ENCODE data around the gene HES4. TPM values are rescaled to one million over a fixed set of nuclear protein-coding genes. Genes with fewer than 3 reads are reported as not detected.

The HES4 gene
- total RNA-seq, 1 experiment from 2014 or later: 68.7 TPM

GRCh38 chr1:963301-963651, 36.6 kb downstream of the HES4 start:
- no peak for DNase-seq (ENCODE audit: low read depth in 1 of 2, low spot score in 2 of 2)
- Histone ChIP-seq H3K4me1 (replicated peaks) (peaks cover 37% of the 10 kb centered on the region), H3K4me3 (no peak overlapping the region), H3K27ac (no peak overlapping the region), H3K9me3 (replicated peaks) (no peaks in the 10 kb centered on the region; the same call in 1 of the 2 replicates), H3K27me3 (replicated peaks) (no peaks in the 10 kb centered on the region), H3K36me3 (peaks cover 40% of the 10 kb centered on the region)

GRCh38 chr1:962381-963300, 37.3 kb downstream of the HES4 start:
- peaks cover 40% of the 10 kb centered on the region for H3K36me3 ChIP-seq
- no peak overlapping the region for H3K27ac ChIP-seq
- no peak overlapping the region for H3K4me3 ChIP-seq
- no peaks in the 10 kb centered on the region; the same call in 1 of the 2 replicates for H3K9me3 ChIP-seq (replicated peaks)
- H3K4me1 ChIP-seq (replicated peaks): peaks cover 43% of the 10 kb centered on the region
- DNase-seq (ENCODE audit: low read depth in 1 of 2, low spot score in 2 of 2): no peak
- H3K27me3 ChIP-seq (replicated peaks): no peaks in the 10 kb centered on the region

GRCh38 chr1:961132-961669, 38.7 kb downstream of the HES4 start:
- no peak for DNase-seq (ENCODE audit: low read depth in 1 of 2, low spot score in 2 of 2)
- no peaks in the 10 kb centered on the region; the same call in 1 of the 2 replicates for H3K9me3 ChIP-seq (replicated peaks)
- no peaks in the 10 kb centered on the region for H3K27me3 ChIP-seq (replicated peaks)
- H3K4me1 ChIP-seq (replicated peaks): peaks cover 36% of the 10 kb centered on the region
- peak overlapping the region; percentile 94 for H3K4me3 ChIP-seq
- H3K27ac ChIP-seq: no peak overlapping the region
- peaks cover 50% of the 10 kb centered on the region for H3K36me3 ChIP-seq

- Histone ChIP-seq H3K36me3 (peaks cover 56% of the 10 kb centered on the region), H3K4me3 (peak within 1 kb of the TSS; percentile 96), H3K9me3 (replicated peaks) (no peaks in the 10 kb centered on the region; the same call in 1 of the 2 replicates), H3K27me3 (replicated peaks) (no peaks in the 10 kb centered on the region), H3K4me1 (replicated peaks) (peaks cover 33% of the 10 kb centered on the region), H3K27ac (no peak within 1 kb of the TSS)
- DNase-seq (ENCODE audit: low read depth in 1 of 2, low spot score in 2 of 2): peak; percentile 24 to 80
Measured at GRCh38 chr1:960363-961131, 39.4 kb downstream of the HES4 start, which contains the start of gene KLHL17. TSS of gene KLHL17 (plus strand) at chr1:960584. CDS start at chr1:960694, 110 bp downstream.

GRCh38 chr1:959731-960362, 40.0 kb downstream of the HES4 start:
- Histone ChIP-seq H3K36me3 (peaks cover 60% of the 10 kb centered on the region), H3K4me3 (peak overlapping the region; percentile 96), H3K27ac (no peak overlapping the region), H3K9me3 (replicated peaks) (no peaks in the 10 kb centered on the region; the same call in 1 of the 2 replicates), H3K4me1 (replicated peaks) (peaks cover 33% of the 10 kb centered on the region), H3K27me3 (replicated peaks) (no peaks in the 10 kb centered on the region)
- no peak for DNase-seq (ENCODE audit: low read depth in 1 of 2, low spot score in 2 of 2)

GRCh38 chr1:958823-959730, 40.8 kb downstream of the HES4 start, which contains the start of gene NOC2L:
TSS of gene NOC2L (minus strand) at chr1:959256. CDS start at chr1:959240, 16 bp downstream.
- Histone ChIP-seq H3K4me1 (replicated peaks) (peaks cover 33% of the 10 kb centered on the region), H3K36me3 (peaks cover 67% of the 10 kb centered on the region), H3K4me3 (peak within 1 kb of the TSS; percentile 96), H3K27me3 (replicated peaks) (no peaks in the 10 kb centered on the region), H3K27ac (no peak within 1 kb of the TSS; the same call in 1 of the 2 replicates), H3K9me3 (replicated peaks) (no peaks in the 10 kb centered on the region; the same call in 1 of the 2 replicates)
- peak; percentile 79 to 95 for DNase-seq (ENCODE audit: low read depth in 1 of 2, low spot score in 2 of 2)

GRCh38 chr1:956636-957035, 43.3 kb downstream of the HES4 start:
- H3K4me1 ChIP-seq (replicated peaks): peaks cover 33% of the 10 kb centered on the region
- H3K27me3 ChIP-seq (replicated peaks): no peaks in the 10 kb centered on the region
- peaks cover 72% of the 10 kb centered on the region for H3K36me3 ChIP-seq
- H3K9me3 ChIP-seq (replicated peaks): no peaks in the 10 kb centered on the region; the same call in 1 of the 2 replicates
- no peak overlapping the region for H3K27ac ChIP-seq
- H3K4me3 ChIP-seq: no peak overlapping the region
- no peak for DNase-seq (ENCODE audit: low read depth in 1 of 2, low spot score in 2 of 2)

GRCh38 chr1:955474-955873, 44.4 kb downstream of the HES4 start:
- DNase-seq (ENCODE audit: low read depth in 1 of 2, low spot score in 2 of 2): no peak
- Histone ChIP-seq H3K27me3 (replicated peaks) (no peaks in the 10 kb centered on the region), H3K4me3 (no peak overlapping the region), H3K9me3 (replicated peaks) (no peaks in the 10 kb centered on the region; the same call in 1 of the 2 replicates), H3K36me3 (peaks cover 78% of the 10 kb centered on the region), H3K4me1 (replicated peaks) (peaks cover 24% of the 10 kb centered on the region), H3K27ac (no peak overlapping the region)

GRCh38 chr1:954927-955326, 45.0 kb downstream of the HES4 start:
- DNase-seq (ENCODE audit: low read depth in 1 of 2, low spot score in 2 of 2): no peak
- Histone ChIP-seq H3K4me3 (no peak overlapping the region), H3K27ac (no peak overlapping the region), H3K9me3 (replicated peaks) (no peaks in the 10 kb centered on the region; the same call in 1 of the 2 replicates), H3K36me3 (peaks cover 83% of the 10 kb centered on the region), H3K4me1 (replicated peaks) (peaks cover 21% of the 10 kb centered on the region), H3K27me3 (replicated peaks) (no peaks in the 10 kb centered on the region)

GRCh38 chr1:953524-954320, 46.2 kb downstream of the HES4 start:
- Histone ChIP-seq H3K9me3 (replicated peaks) (no peaks in the 10 kb centered on the region; the same call in 1 of the 2 replicates), H3K27ac (no peak overlapping the region), H3K4me1 (replicated peaks) (peaks cover 13% of the 10 kb centered on the region), H3K27me3 (replicated peaks) (no peaks in the 10 kb centered on the region), H3K36me3 (peaks cover 91% of the 10 kb centered on the region), H3K4me3 (no peak overlapping the region)
- no peak for DNase-seq (ENCODE audit: low read depth in 1 of 2, low spot score in 2 of 2)

GRCh38 chr1:952603-953002, 47.3 kb downstream of the HES4 start:
- Histone ChIP-seq H3K4me1 (replicated peaks) (peaks cover 2% of the 10 kb centered on the region), H3K9me3 (replicated peaks) (no peaks in the 10 kb centered on the region), H3K4me3 (no peak overlapping the region), H3K36me3 (peaks cover 96% of the 10 kb centered on the region), H3K27ac (no peak overlapping the region), H3K27me3 (replicated peaks) (no peaks in the 10 kb centered on the region)
- DNase-seq (ENCODE audit: low read depth in 1 of 2, low spot score in 2 of 2): no peak

- Histone ChIP-seq H3K36me3 (peaks cover 97% of the 10 kb centered on the region), H3K27me3 (replicated peaks) (no peaks in the 10 kb centered on the region), H3K4me1 (replicated peaks) (no peaks in the 10 kb centered on the region), H3K9me3 (replicated peaks) (no peaks in the 10 kb centered on the region), H3K4me3 (no peak overlapping the region), H3K27ac (no peak overlapping the region)
- no peak for DNase-seq (ENCODE audit: low read depth in 1 of 2, low spot score in 2 of 2)
Measured at GRCh38 chr1:952201-952600, 47.7 kb downstream of the HES4 start.
